Astrocyte (in vitro differentiated cells and primary cell): ENCODE results near the gene PRKG1. TPM values are rescaled to one million over a fixed set of nuclear protein-coding genes. Genes with fewer than 3 reads are reported as not detected.

Source experiments
- DNase-seq: peaks from one replicate; pipeline ENCODE4 v3.0.0-alpha.2; 2010; ENCODE audit warnings: low read depth
- FAIRE-seq: peaks from 2 replicates; lab custom pipeline; 2011; peaks lifted over from hg19 to GRCh38; lab: Jason Lieb, UNC
- H2AFZ ChIP-seq: 2 replicates; pipeline ENCODE4 v1.6.0; 2012; ENCODE audit warnings: low read depth, low read length, inconsistent platforms
- H3K27ac ChIP-seq: 2 replicates; pipeline ENCODE4 v1.5.1; 2011; ENCODE audit warnings: low read depth, low read length, inconsistent platforms
- H3K27me3 ChIP-seq: 2 replicates; pipeline ENCODE4 v1.6.0; 2011; ENCODE audit warnings: low read length, inconsistent platforms; ENCODE audit not compliant: insufficient read depth
- H3K36me3 ChIP-seq: 2 replicates; pipeline ENCODE4 v1.5.1; 2011; ENCODE audit warnings: low read length, inconsistent platforms; ENCODE audit not compliant: insufficient read depth
- H3K4me1 ChIP-seq: 2 replicates; pipeline ENCODE4 v1.5.1; 2011; ENCODE audit warnings: low read length, inconsistent platforms; ENCODE audit not compliant: insufficient read depth
- H3K4me2 ChIP-seq: 2 replicates; pipeline ENCODE4 v1.6.0; 2012; ENCODE audit warnings: low read length, inconsistent platforms
- H3K4me3 ChIP-seq: 2 replicates; pipeline ENCODE4 v1.5.1; 2011; ENCODE audit warnings: low read depth, mild to moderate bottlenecking, low read length, inconsistent platforms; ENCODE audit not compliant: insufficient read depth
- H3K79me2 ChIP-seq: 2 replicates; pipeline ENCODE4 v1.6.0; 2012; ENCODE audit warnings: mild to moderate bottlenecking, low read length, inconsistent platforms; ENCODE audit not compliant: insufficient read depth
- H3K9ac ChIP-seq: 2 replicates; pipeline ENCODE4 v1.6.0; 2012; ENCODE audit warnings: mild to moderate bottlenecking, low read length, inconsistent platforms
- H3K9me3 ChIP-seq: 2 replicates; pipeline ENCODE4 v1.5.1; 2012; ENCODE audit warnings: low read depth, mild to moderate bottlenecking, low read length, inconsistent platforms; ENCODE audit not compliant: insufficient read depth
- H4K20me1 ChIP-seq: 2 replicates; pipeline ENCODE4 v1.6.0; 2012; ENCODE audit warnings: low read length, inconsistent platforms; ENCODE audit not compliant: insufficient read depth
- H3K27ac Mint-ChIP-seq: one replicate; pipeline ENCODE4 v1.8.0; 2021; ENCODE audit warnings: mild to moderate bottlenecking, mixed read lengths; ENCODE audit not compliant: unreplicated experiment
- H3K27me3 Mint-ChIP-seq: one replicate; pipeline ENCODE4 v1.8.0; 2021; ENCODE audit warnings: low read depth, mixed read lengths; ENCODE audit not compliant: unreplicated experiment
- H3K36me3 Mint-ChIP-seq: one replicate; pipeline ENCODE4 v1.8.0; 2021; ENCODE audit warnings: low read depth, mixed read lengths; ENCODE audit not compliant: unreplicated experiment
- H3K4me1 Mint-ChIP-seq: one replicate; pipeline ENCODE4 v1.8.0; 2021; ENCODE audit warnings: low read depth, mixed read lengths; ENCODE audit not compliant: unreplicated experiment
- H3K4me3 Mint-ChIP-seq: one replicate; pipeline ENCODE4 v1.8.0; 2021; ENCODE audit warnings: mild to moderate bottlenecking, moderate library complexity, mixed read lengths; ENCODE audit not compliant: unreplicated experiment
- H3K9me3 Mint-ChIP-seq: one replicate; pipeline ENCODE4 v1.8.0; 2021; ENCODE audit warnings: mild to moderate bottlenecking, mixed read lengths; ENCODE audit not compliant: unreplicated experiment
- CTCF ChIP-seq: IDR thresholded peaks from 2 replicates; pipeline ENCODE4 v1.5.1; 2011; ENCODE audit warnings: low read depth, mild to moderate bottlenecking, inconsistent platforms, low read length, moderate library complexity; ENCODE audit not compliant: insufficient read depth
- EZH2 ChIP-seq: IDR thresholded peaks from 2 replicates; pipeline ENCODE4 v1.6.1; 2012; ENCODE audit warnings: mild to moderate bottlenecking, low read length, inconsistent platforms; ENCODE audit not compliant: insufficient read depth
- total RNA-seq: library from RNA; stranded (reverse); gene quantifications from 2 replicates; pipeline ENCODE4 v1.2.1, GENCODE V29; 2021

Gene PRKG1
- total RNA-seq, 1 donor from 2014 or later = 3.1 TPM

- Histone ChIP-seq H3K4me1 (no peaks in the 10 kb centered on the region), H3K4me3 (no peak overlapping the region), H3K79me2 (no peaks in the 10 kb centered on the region), H3K9ac (no peak overlapping the region), H3K36me3 (no peaks in the 10 kb centered on the region), H4K20me1 (no peaks in the 10 kb centered on the region), H3K9me3 (no peaks in the 10 kb centered on the region), H3K27me3 (no peaks in the 10 kb centered on the region), H3K27ac (no peak overlapping the region), H2AFZ (no peak overlapping the region), H3K4me2 (no peak overlapping the region)
- no peaks in the 10 kb centered on the region for H3K27me3 Mint-ChIP-seq
- H3K4me3 Mint-ChIP-seq = no peak overlapping the region
- H3K4me1 Mint-ChIP-seq = no peaks in the 10 kb centered on the region
- no peaks in the 10 kb centered on the region for H3K9me3 Mint-ChIP-seq
- H3K36me3 Mint-ChIP-seq = no peaks in the 10 kb centered on the region
- no peak for FAIRE-seq
- no peak for DNase-seq
- TF ChIP-seq EZH2 (no peak), CTCF (no peak)
- H3K27ac Mint-ChIP-seq = no peak overlapping the region
Observed at GRCh38 chr10:51183783-51184182, 109.5 kb downstream of the PRKG1 start.

- Mint-ChIP-seq H3K27me3 (no peaks in the 10 kb centered on the region), H3K36me3 (no peaks in the 10 kb centered on the region), H3K4me1 (no peaks in the 10 kb centered on the region), H3K27ac (no peak overlapping the region), H3K4me3 (no peak overlapping the region), H3K9me3 (no peaks in the 10 kb centered on the region)
- Histone ChIP-seq H3K4me2 (no peak overlapping the region), H3K27ac (no peak overlapping the region), H4K20me1 (no peaks in the 10 kb centered on the region), H3K4me1 (no peaks in the 10 kb centered on the region), H3K36me3 (no peaks in the 10 kb centered on the region), H2AFZ (no peak overlapping the region), H3K9me3 (no peaks in the 10 kb centered on the region), H3K27me3 (no peaks in the 10 kb centered on the region), H3K4me3 (no peak overlapping the region), H3K79me2 (no peaks in the 10 kb centered on the region), H3K9ac (no peak overlapping the region)
- FAIRE-seq = no peak
- no peak for DNase-seq
- TF ChIP-seq CTCF (no peak), EZH2 (no peak)
Observed at GRCh38 chr10:51186361-51186760, 112.1 kb downstream of the PRKG1 start.

- Histone ChIP-seq H3K4me2 (no peak overlapping the region), H4K20me1 (no peaks in the 10 kb centered on the region), H3K36me3 (no peaks in the 10 kb centered on the region), H3K4me1 (no peaks in the 10 kb centered on the region), H3K79me2 (no peaks in the 10 kb centered on the region), H3K4me3 (no peak overlapping the region), H3K27me3 (no peaks in the 10 kb centered on the region), H3K9ac (no peak overlapping the region), H2AFZ (no peak overlapping the region), H3K27ac (no peak overlapping the region), H3K9me3 (no peaks in the 10 kb centered on the region)
- Mint-ChIP-seq H3K4me3 (no peak overlapping the region), H3K4me1 (no peaks in the 10 kb centered on the region), H3K27ac (no peak overlapping the region), H3K9me3 (no peaks in the 10 kb centered on the region), H3K36me3 (no peaks in the 10 kb centered on the region), H3K27me3 (no peaks in the 10 kb centered on the region)
- peak; percentile 17 for FAIRE-seq
- TF ChIP-seq EZH2 (no peak), CTCF (no peak)
- DNase-seq = no peak
Observed at GRCh38 chr10:51188008-51188407, 113.7 kb downstream of the PRKG1 start.
